HS-5 (cell line): ENCODE data around the gene SCP2.

Source experiments
- DNase-seq: peaks from one replicate; pipeline ENCODE4 v3.0.0-alpha.2; 2012; ENCODE audit warnings: low read depth

The SCP2 gene

GRCh38 chr1:53082826-53083455 lies 155.9 kb downstream of the SCP2 start:
- no peak for DNase-seq

GRCh38 chr1:53083636-53084588 lies 156.8 kb downstream of the SCP2 start:
- no peak for DNase-seq

- DNase-seq, result no peak
Observed at GRCh38 chr1:53084589-53084971, 157.5 kb downstream of the SCP2 start.

GRCh38 chr1:53085405-53085804 lies 158.3 kb downstream of the SCP2 start:
- no peak for DNase-seq

GRCh38 chr1:53086491-53087070 lies 159.5 kb downstream of the SCP2 start:
- no peak for DNase-seq

GRCh38 chr1:53087332-53088285 lies 160.5 kb downstream of the SCP2 start:
- no peak for DNase-seq

- no peak for DNase-seq
Observed at GRCh38 chr1:53088616-53089300, 161.7 kb downstream of the SCP2 start.

- no peak for DNase-seq
Observed at GRCh38 chr1:53089478-53090226, 162.6 kb downstream of the SCP2 start.

- no peak for DNase-seq
Observed at GRCh38 chr1:53090227-53091147, 163.4 kb downstream of the SCP2 start.

- DNase-seq, result no peak
Observed at GRCh38 chr1:53091841-53092645, 165.0 kb downstream of the SCP2 start.

GRCh38 chr1:53092659-53093450 lies 165.8 kb downstream of the SCP2 start:
- no peak for DNase-seq

- no peak for DNase-seq
Observed at GRCh38 chr1:53093451-53093754, 166.3 kb downstream of the SCP2 start.

GRCh38 chr1:53093778-53094532 lies 166.9 kb downstream of the SCP2 start:
- no peak for DNase-seq

GRCh38 chr1:53094533-53094919 lies 167.4 kb downstream of the SCP2 start:
- DNase-seq, result no peak
